H1 (cell line): ENCODE measurements around the gene LPP. TPM values are rescaled to one million over a fixed set of nuclear protein-coding genes. Genes with fewer than 3 reads are reported as not detected.

Source experiments
- CTCF ChIA-PET: fragments of 300-600 bp; sonication (Branson Sonifier 250); formaldehyde crosslinking; loops from one replicate; lab custom pipeline; 2021; ENCODE audit not compliant: partially characterized antibody; lab: Charles Lee
- POLR2A ChIA-PET: fragments of 300-600 bp; sonication (Branson Sonifier 250); formaldehyde crosslinking; loops from one replicate; lab custom pipeline; 2021; ENCODE audit warnings: inconsistent platforms; ENCODE audit not compliant: partially characterized antibody; lab: Charles Lee
- DNase-seq, 2 experiments: peaks; one replicate each; pipeline versions ENCODE4 v3.0.0 to v3.0.0-alpha.2; 2010 to 2022; ENCODE audit warnings: low spot score in 2 of 2, low read depth in 1 of 2, mixed read lengths in 1 of 2
- FAIRE-seq: peaks from 2 replicates; lab custom pipeline; 2011; peaks lifted over from hg19 to GRCh38; lab: Jason Lieb, UNC
- H2AFZ ChIP-seq: 2 replicates; pipeline ENCODE4 v1.8.1; 2012; ENCODE audit warnings: low read length, inconsistent platforms
- H2AK5ac ChIP-seq: 2 replicates; pipeline ENCODE4 v1.6.1; 2013; ENCODE audit warnings: low read depth, low read length
- H2BK120ac ChIP-seq: replicated peaks from 2 replicates; pipeline ENCODE3; 2013; ENCODE audit warnings: low read depth, low read length, inconsistent platforms
- H2BK12ac ChIP-seq: 2 replicates; pipeline ENCODE4 v1.6.1; 2013; ENCODE audit warnings: low read depth, low read length
- H2BK15ac ChIP-seq: 2 replicates; pipeline ENCODE4 v1.6.1; 2013; ENCODE audit warnings: low read length
- H2BK20ac ChIP-seq: 2 replicates; pipeline ENCODE4 v1.6.1; 2013; ENCODE audit warnings: low read length
- H2BK5ac ChIP-seq: 2 replicates; pipeline ENCODE4 v1.6.1; 2013; ENCODE audit warnings: low read depth, low read length
- H3K14ac ChIP-seq: 2 replicates; pipeline ENCODE4 v1.6.1; 2013; ENCODE audit warnings: inconsistent platforms; ENCODE audit not compliant: insufficient read length
- H3K18ac ChIP-seq: 2 replicates; pipeline ENCODE4 v1.6.1; 2013; ENCODE audit warnings: low read length; ENCODE audit errors: extremely low read depth
- H3K23ac ChIP-seq: 2 replicates; pipeline ENCODE4 v1.6.1; 2013; ENCODE audit warnings: inconsistent platforms; ENCODE audit not compliant: insufficient read length
- H3K23me2 ChIP-seq: 2 replicates; pipeline ENCODE4 v1.6.1; 2013; ENCODE audit warnings: low read depth, low read length
- H3K27ac ChIP-seq: 2 replicates; pipeline ENCODE4 v1.6.1; 2011; ENCODE audit warnings: low read depth, low read length, inconsistent platforms
- H3K27me3 ChIP-seq, 4 experiments: replicated peaks in 1 of 4; 1 replicate in 1 of 4; 2 replicates in 3 of 4; pipeline versions ENCODE4 v1.6.1 to v1.8.1; 2011 to 2013; ENCODE audit warnings: low read length in 3 of 4, mild to moderate bottlenecking in 3 of 4, inconsistent platforms in 2 of 4, mixed read lengths in 2 of 4, moderate library complexity in 1 of 4; ENCODE audit not compliant: control insufficient read depth in 3 of 4, insufficient read depth in 3 of 4; ENCODE audit errors: extremely low read depth in 1 of 4
- H3K36me3 ChIP-seq, 4 experiments: 2 replicates each; pipeline versions ENCODE4 v1.6.1 to v1.8.1; 2011 to 2013; ENCODE audit warnings: mild to moderate bottlenecking in 4 of 4, low read length in 3 of 4, moderate library complexity in 2 of 4, control low read depth in 1 of 4, inconsistent platforms in 1 of 4; ENCODE audit not compliant: insufficient read depth in 4 of 4, control insufficient read depth in 2 of 4
- H3K4ac ChIP-seq: replicated peaks from 2 replicates; pipeline ENCODE3; 2013; ENCODE audit warnings: low read length, low read depth, mixed read lengths, inconsistent platforms; ENCODE audit not compliant: insufficient read length
- H3K4me1 ChIP-seq, 4 experiments: replicated peaks in 1 of 4; 1 replicate in 1 of 4; 2 replicates in 3 of 4; pipeline versions ENCODE4 v1.6.1 to v1.8.1; 2011 to 2013; ENCODE audit warnings: low read length in 3 of 4, inconsistent platforms in 2 of 4, mixed read lengths in 1 of 4; ENCODE audit not compliant: insufficient read depth in 4 of 4, control insufficient read depth in 3 of 4
- H3K4me2 ChIP-seq, 2 experiments: 2 replicates each; pipeline versions ENCODE4 v1.6.1 to v1.8.1; 2011 to 2013; ENCODE audit warnings: low read depth in 2 of 2, low read length in 2 of 2, control low read depth in 1 of 2, inconsistent platforms in 1 of 2, mild to moderate bottlenecking in 1 of 2; ENCODE audit not compliant: insufficient read depth in 1 of 2
- H3K4me3 ChIP-seq, 4 experiments: fragments of 200-600, 300-600 bp in 1 of 4; sonication (generic), shearing (Covaris generic), sonication (Bioruptor Twin) in 1 of 4; 2 replicates each; pipeline versions ENCODE4 v1.5.1 to v1.8.1; 2011 to 2016; ENCODE audit warnings: low read length in 4 of 4, low read depth in 3 of 4, control low read depth in 2 of 4, inconsistent platforms in 2 of 4, mild to moderate bottlenecking in 2 of 4, mixed read lengths in 1 of 4, moderate library complexity in 1 of 4; ENCODE audit not compliant: insufficient read depth in 2 of 4; ENCODE audit errors: extremely low read depth in 1 of 4
- H3K56ac ChIP-seq: replicated peaks from 2 replicates; pipeline ENCODE3; 2013; ENCODE audit warnings: low read depth, mild to moderate bottlenecking, mixed read lengths, low read length, inconsistent platforms; ENCODE audit not compliant: insufficient read length
- H3K79me1 ChIP-seq: 2 replicates; pipeline ENCODE4 v1.6.1; 2013; ENCODE audit warnings: low read depth, low read length, control low read depth
- H3K79me2 ChIP-seq, 2 experiments: 2 replicates each; pipeline versions ENCODE4 v1.6.1 to v1.8.1; 2012 to 2013; ENCODE audit warnings: low read length in 2 of 2, mild to moderate bottlenecking in 2 of 2, inconsistent platforms in 1 of 2; ENCODE audit not compliant: insufficient read depth in 2 of 2, control insufficient read depth in 1 of 2
- H3K9ac ChIP-seq, 4 experiments: replicated peaks in 1 of 4; 1 replicate in 1 of 4; 2 replicates in 3 of 4; pipeline versions ENCODE4 v1.6.1 to v1.8.1; 2011 to 2013; ENCODE audit warnings: low read depth in 3 of 4, low read length in 3 of 4, control low read depth in 2 of 4, mild to moderate bottlenecking in 2 of 4, moderate library complexity in 2 of 4, inconsistent platforms in 1 of 4; ENCODE audit errors: extremely low read depth in 1 of 4
- H3K9me3 ChIP-seq, 2 experiments: 2 replicates each; pipeline versions ENCODE4 v1.6.1 to v1.8.1; 2012 to 2013; ENCODE audit warnings: mild to moderate bottlenecking in 2 of 2, moderate library complexity in 2 of 2, control low read depth in 1 of 2, inconsistent platforms in 1 of 2, low read depth in 1 of 2, low read length in 1 of 2, mixed read lengths in 1 of 2; ENCODE audit not compliant: insufficient read depth in 2 of 2
- H4K20me1 ChIP-seq, 2 experiments: replicated peaks in 1 of 2; 2 replicates each; pipeline versions ENCODE3 to v1.8.1; 2011 to 2013; ENCODE audit warnings: inconsistent platforms in 2 of 2, low read length in 2 of 2, mild to moderate bottlenecking in 1 of 2; ENCODE audit not compliant: insufficient read depth in 2 of 2, control insufficient read depth in 1 of 2
- H4K5ac ChIP-seq: 2 replicates; pipeline ENCODE4 v1.6.1; 2013; ENCODE audit warnings: low read length, low read depth, mixed read lengths, inconsistent platforms; ENCODE audit not compliant: insufficient read length
- H4K8ac ChIP-seq: 2 replicates; pipeline ENCODE4 v1.8.0; 2013; ENCODE audit warnings: mild to moderate bottlenecking, moderate library complexity, low read length, inconsistent platforms; ENCODE audit not compliant: insufficient read depth; ENCODE audit errors: extremely low read depth
- H4K91ac ChIP-seq: replicated peaks from 2 replicates; pipeline ENCODE3; 2013; ENCODE audit warnings: low read length, mixed read lengths, inconsistent platforms; ENCODE audit not compliant: insufficient read length
- CBX5 ChIP-seq: fragments of 300-800, 300-1000 bp; sonication (generic); IDR thresholded peaks from 2 replicates; pipeline ENCODE4 v1.7.1; 2016; ENCODE audit warnings: antibody characterized with exemption, low read length, low read depth
- EGR1 ChIP-seq: IDR thresholded peaks from 2 replicates; pipeline ENCODE4 v1.6.1; 2011; ENCODE audit warnings: low read depth, low read length, borderline replicate concordance
- RAD21 ChIP-seq, 2 experiments: IDR thresholded peaks in 1 of 2; conservative IDR thresholded peaks in 1 of 2; 2 replicates each; pipeline ENCODE4 v1.6.1; 2011; ENCODE audit warnings: low read depth in 2 of 2, low read length in 2 of 2, improper control_type of control experiment in 1 of 2, inconsistent platforms in 1 of 2, mild to moderate bottlenecking in 1 of 2, moderate library complexity in 1 of 2
- RXRA ChIP-seq: IDR thresholded peaks from 2 replicates; pipeline ENCODE4 v1.6.1; 2011; ENCODE audit warnings: low read depth, mild to moderate bottlenecking, low read length, moderate library complexity; ENCODE audit not compliant: insufficient read depth
- SIN3A ChIP-seq, 2 experiments: IDR thresholded peaks in 1 of 2; conservative IDR thresholded peaks in 1 of 2; 2 replicates each; pipeline ENCODE4 v1.6.1; 2011 to 2012; ENCODE audit warnings: low read length in 2 of 2, improper control_type of control experiment in 1 of 2, low read depth in 1 of 2, mild to moderate bottlenecking in 1 of 2
- SP2 ChIP-seq: IDR thresholded peaks from 2 replicates; pipeline ENCODE4 v1.6.1; 2012; ENCODE audit warnings: mild to moderate bottlenecking, low read length, inconsistent platforms
- TBP ChIP-seq: IDR thresholded peaks from 2 replicates; pipeline ENCODE4 v1.6.1; 2011; ENCODE audit warnings: low read depth, low read length, improper control_type of control experiment
- WGBS, 2 experiments: shearing (Covaris generic) in 1 of 2; methylation state at CpG; one replicate each; pipeline versions ENCODE4 v1.1.6 to v1.1.7; 2013 to 2015; ENCODE audit warnings: low lambda C conversion rate in 2 of 2, mixed read lengths in 2 of 2, inconsistent platforms in 1 of 2, low coverage in 1 of 2, missing lambda C conversion rate in 1 of 2; ENCODE audit not compliant: insufficient replicate concordance in 2 of 2, insufficient coverage in 1 of 2, insufficient read length in 1 of 2; ENCODE audit errors: extremely low coverage in 1 of 2, missing lambda C conversion rate in 1 of 2; 5-methylcytosine and 5-hydroxymethylcytosine counted together
- polyA plus RNA-seq, 7 experiments: library from polyadenylated mRNA; depleted of rRNA in 3 of 7; stranded (reverse) in 5 of 7; unstranded in 2 of 7; fragments of >200 nt in 5 of 7; fragments of 200-250 nt in 2 of 7; gene quantifications; 1 replicate in 5 of 7; 2 replicates in 1 of 7; 4 replicates in 1 of 7; pipeline versions ENCODE4 v1.2.1 to v1.2.3, GENCODE V29; 2011 to 2013; ENCODE audit warnings: missing spikeins in 2 of 7, mixed read lengths in 2 of 7
- total RNA-seq: library from RNA; stranded (reverse); fragmentation: NEBNext Ultra II Directional; extraction: Animal tissue kit (Norgen Biotek cat#: 25700); gene quantifications from 2 replicates; pipeline ENCODE4 v1.2.1, GENCODE V29; 2021
- TF ChIP-seq, protein P1 (sequence below): IDR thresholded peaks from 2 replicates; pipeline ENCODE4 v1.6.1; 2012; ENCODE audit warnings: inconsistent platforms

The LPP gene
- total and polyA plus RNA-seq, 2 of the 8 experiments (the other 6 are each of a cell fraction or from before 2014, with no cell fraction given): 10.0 to 53.3 TPM

DNA sequence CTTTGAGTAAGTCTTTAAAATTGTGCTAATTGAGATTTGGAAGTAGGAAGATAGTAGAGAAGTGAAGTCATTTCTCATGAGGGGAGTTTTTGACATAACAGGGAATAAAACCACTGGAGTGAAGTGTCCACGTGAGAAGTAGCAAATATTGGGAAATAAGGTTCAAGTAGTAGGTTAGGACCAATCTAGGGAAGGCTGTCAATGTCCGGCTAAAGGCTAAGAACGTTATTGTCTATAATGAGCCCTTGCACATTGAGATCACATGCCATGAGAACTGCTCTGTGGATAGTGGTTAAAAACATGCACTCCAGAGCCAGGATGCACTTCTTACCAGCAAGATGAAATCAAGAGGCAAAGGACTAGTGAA lies 557.9 kb downstream of the LPP start:
- H4K20me1 ChIP-seq: no peaks in the 10 kb centered on the region
- H3K9ac ChIP-seq: no peak overlapping the region
- no peak overlapping the region for H4K5ac ChIP-seq
- H3K79me1 ChIP-seq: no peaks in the 10 kb centered on the region
- H3K56ac ChIP-seq: no peak overlapping the region
- no peaks in the 10 kb centered on the region for H3K27me3 ChIP-seq
- H4K8ac ChIP-seq: no peak overlapping the region
- no peaks in the 10 kb centered on the region for H3K4me1 ChIP-seq
- no peaks in the 10 kb centered on the region for H3K23me2 ChIP-seq
- H4K91ac ChIP-seq: no peak overlapping the region
- no peak overlapping the region for H3K4me2 ChIP-seq
- H3K23ac ChIP-seq: no peak overlapping the region
- FAIRE-seq: no peak
- no peak overlapping the region for H2BK15ac ChIP-seq
- WGBS, 2 experiments: 97% methylated on average over 3 of the region's 3 CpGs; no CpG with 5 or more reads in 1 of the 2 experiments
- H3K27ac ChIP-seq: no peak overlapping the region
- no peak overlapping the region for H2AK5ac ChIP-seq
- no peaks in the 10 kb centered on the region for H3K79me2 ChIP-seq
- ChIA-PET POLR2A (no interaction called here), CTCF (no interaction called here)
- no peak overlapping the region for H2BK20ac ChIP-seq
- H3K14ac ChIP-seq: peak overlapping the region; percentile 69
- no peak overlapping the region for H2BK5ac ChIP-seq
- no peak overlapping the region for H3K4me3 ChIP-seq
- DNase-seq: no peak
- no peak overlapping the region for H2AFZ ChIP-seq
- no peak overlapping the region for H3K4ac ChIP-seq
- TF ChIP-seq EGR1: no peak
- TF ChIP-seq, protein P1, sequence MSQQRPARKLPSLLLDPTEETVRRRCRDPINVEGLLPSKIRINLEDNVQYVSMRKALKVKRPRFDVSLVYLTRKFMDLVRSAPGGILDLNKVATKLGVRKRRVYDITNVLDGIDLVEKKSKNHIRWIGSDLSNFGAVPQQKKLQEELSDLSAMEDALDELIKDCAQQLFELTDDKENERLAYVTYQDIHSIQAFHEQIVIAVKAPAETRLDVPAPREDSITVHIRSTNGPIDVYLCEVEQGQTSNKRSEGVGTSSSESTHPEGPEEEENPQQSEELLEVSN: no peak
- TF ChIP-seq SP2: no peak
- TF ChIP-seq CBX5: no peak
- TF ChIP-seq TBP: no peak
- TF ChIP-seq RAD21 (IDR thresholded peaks at IDR 0.05 in 1 of 2, conservative IDR thresholded peaks at IDR 0.05 in 1 of 2; ENCODE audit: low read depth in 2 of 2, low read length in 2 of 2): no peak
- TF ChIP-seq RXRA: no peak
- TF ChIP-seq SIN3A (conservative IDR thresholded peaks at IDR 0.05 in 1 of 2, IDR thresholded peaks at IDR 0.05 in 1 of 2; ENCODE audit: low read depth in 1 of 2, low read length in 2 of 2): no peak
- no peaks in the 10 kb centered on the region for H3K9me3 ChIP-seq
- H3K36me3 ChIP-seq: no peaks in the 10 kb centered on the region
- H2BK12ac ChIP-seq: no peak overlapping the region
- no peak overlapping the region for H3K18ac ChIP-seq
- H2BK120ac ChIP-seq: no peak overlapping the region
